GM12872 (cell line): ENCODE results near the gene TXNIP.

Source experiments
- CTCF ChIP-seq: IDR thresholded peaks from 3 replicates; pipeline ENCODE4 v1.5.1; 2011; ENCODE audit warnings: low read depth, mild to moderate bottlenecking, low read length, moderate library complexity; ENCODE audit not compliant: insufficient read depth

The TXNIP gene

GRCh38 chr1:146031476-146031875 lies 35.1 kb upstream of the TXNIP start:
- TF ChIP-seq CTCF = no peak

GRCh38 chr1:146029117-146029516 lies 32.7 kb upstream of the TXNIP start:
- TF ChIP-seq CTCF = no peak

- TF ChIP-seq CTCF = no peak
Measured at GRCh38 chr1:146022403-146023127, 26.2 kb upstream of the TXNIP start.

GRCh38 chr1:146021622-146022402 lies 25.4 kb upstream of the TXNIP start, which contains the start of gene HJV:
HJV (minus strand) TSS chr1:146021735; CDS start chr1:146020231, 1,504 bp downstream.
- TF ChIP-seq CTCF = no peak

GRCh38 chr1:146021050-146021445 lies 24.7 kb upstream of the TXNIP start:
- no peak for TF ChIP-seq CTCF

GRCh38 chr1:146020058-146021049 lies 24.0 kb upstream of the TXNIP start:
- TF ChIP-seq CTCF = no peak
